Epithelial cell of esophagus (primary cell): Measurements from ENCODE around the gene TSPAN31.
"Not testable (repeated sequence)": the region's sequence is repeated elsewhere in the genome, so short reads cannot be mapped to it uniquely, and the experiment has no call there.

ENCODE experiments used
- DNase-seq: peaks from one replicate; pipeline ENCODE4 v3.0.0; 2010; ENCODE audit warnings: low read depth
- H3K4me3 ChIP-seq: 2 replicates; pipeline ENCODE4 v1.5.1; 2011; ENCODE audit warnings: mild to moderate bottlenecking, low read length, control low read depth
- TF ChIP-seq, protein P1 (sequence below): IDR thresholded peaks from 2 replicates; pipeline ENCODE4 v1.5.1; 2011; ENCODE audit warnings: low read depth, mild to moderate bottlenecking, low read length, control low read depth, inconsistent platforms; ENCODE audit not compliant: insufficient read depth; ENCODE audit errors: missing control alignments

The TSPAN31 gene

DNA sequence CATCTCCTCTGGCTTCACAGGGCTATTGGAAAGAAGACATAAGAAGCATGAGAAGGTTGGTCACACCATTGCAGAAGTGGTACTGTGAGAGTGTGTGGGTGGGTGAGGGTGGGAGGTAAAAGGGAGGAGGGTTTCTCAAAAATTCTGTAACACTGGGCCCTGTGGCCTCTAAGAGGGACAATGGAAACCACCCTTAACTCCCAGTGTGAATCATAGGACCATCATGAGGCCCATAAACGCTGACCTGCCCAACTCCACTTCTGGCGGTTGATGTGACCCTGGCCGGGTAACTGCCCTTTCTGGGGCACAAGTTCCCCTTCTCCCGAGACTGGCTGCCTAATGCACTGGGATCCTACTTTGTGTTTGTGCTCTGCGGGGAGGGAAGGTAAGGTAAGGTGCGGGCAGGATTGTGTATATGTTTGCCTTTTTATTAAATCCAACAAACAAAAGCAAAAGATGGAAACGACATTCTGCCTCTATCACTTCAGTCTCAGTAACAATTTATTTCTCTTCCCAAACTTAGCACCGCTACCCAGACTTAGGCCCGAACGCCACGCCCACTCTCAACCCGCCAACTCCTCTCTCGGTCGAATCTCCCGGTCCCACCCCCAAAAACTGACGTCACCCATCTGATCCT lies 26.5 kb downstream of the TSPAN31 start:
- TF ChIP-seq, protein P1, sequence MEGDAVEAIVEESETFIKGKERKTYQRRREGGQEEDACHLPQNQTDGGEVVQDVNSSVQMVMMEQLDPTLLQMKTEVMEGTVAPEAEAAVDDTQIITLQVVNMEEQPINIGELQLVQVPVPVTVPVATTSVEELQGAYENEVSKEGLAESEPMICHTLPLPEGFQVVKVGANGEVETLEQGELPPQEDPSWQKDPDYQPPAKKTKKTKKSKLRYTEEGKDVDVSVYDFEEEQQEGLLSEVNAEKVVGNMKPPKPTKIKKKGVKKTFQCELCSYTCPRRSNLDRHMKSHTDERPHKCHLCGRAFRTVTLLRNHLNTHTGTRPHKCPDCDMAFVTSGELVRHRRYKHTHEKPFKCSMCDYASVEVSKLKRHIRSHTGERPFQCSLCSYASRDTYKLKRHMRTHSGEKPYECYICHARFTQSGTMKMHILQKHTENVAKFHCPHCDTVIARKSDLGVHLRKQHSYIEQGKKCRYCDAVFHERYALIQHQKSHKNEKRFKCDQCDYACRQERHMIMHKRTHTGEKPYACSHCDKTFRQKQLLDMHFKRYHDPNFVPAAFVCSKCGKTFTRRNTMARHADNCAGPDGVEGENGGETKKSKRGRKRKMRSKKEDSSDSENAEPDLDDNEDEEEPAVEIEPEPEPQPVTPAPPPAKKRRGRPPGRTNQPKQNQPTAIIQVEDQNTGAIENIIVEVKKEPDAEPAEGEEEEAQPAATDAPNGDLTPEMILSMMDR, result no peak
- peak; percentile 95 for DNase-seq
- peak overlapping the region; percentile 83 for H3K4me3 ChIP-seq

DNA sequence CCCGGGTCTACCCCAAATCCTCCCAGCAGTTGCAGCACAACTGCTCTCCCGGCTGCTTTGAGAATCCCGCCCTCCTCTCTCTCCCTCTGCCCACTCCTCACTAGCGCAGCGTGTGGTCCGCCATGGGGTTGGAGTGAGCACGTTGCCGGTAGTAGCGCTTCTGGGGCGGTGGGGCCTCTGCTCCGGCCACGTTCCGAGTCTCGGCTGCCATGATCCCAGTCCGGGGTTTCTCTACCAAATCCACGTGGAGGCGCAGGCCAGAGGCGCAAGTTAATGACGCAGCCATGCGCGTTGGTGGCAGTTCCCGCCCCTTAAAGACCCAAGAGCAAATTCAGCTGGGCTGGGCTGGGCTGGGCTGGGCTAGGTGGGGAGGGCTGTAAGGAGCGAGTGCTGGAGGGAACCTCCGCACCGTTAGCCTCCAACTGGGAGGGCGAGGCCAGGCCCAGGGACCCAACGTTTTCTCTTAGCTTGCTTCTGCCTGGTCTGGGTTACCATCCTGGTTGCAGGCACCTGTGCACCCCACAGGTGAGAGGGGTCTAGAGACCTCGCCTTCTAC lies 27.1 kb downstream of the TSPAN31 start, which contains the start of gene METTL1:
TSS of gene METTL1 (minus strand) at position 233 of the 556 bp plus-strand sequence. CDS start at position 211, 22 bp downstream.
- H3K4me3 ChIP-seq, result peak within 1 kb of the TSS; percentile 83
- TF ChIP-seq, protein P1, result peak; percentile 2
- DNase-seq, result peak; percentile 98

DNA sequence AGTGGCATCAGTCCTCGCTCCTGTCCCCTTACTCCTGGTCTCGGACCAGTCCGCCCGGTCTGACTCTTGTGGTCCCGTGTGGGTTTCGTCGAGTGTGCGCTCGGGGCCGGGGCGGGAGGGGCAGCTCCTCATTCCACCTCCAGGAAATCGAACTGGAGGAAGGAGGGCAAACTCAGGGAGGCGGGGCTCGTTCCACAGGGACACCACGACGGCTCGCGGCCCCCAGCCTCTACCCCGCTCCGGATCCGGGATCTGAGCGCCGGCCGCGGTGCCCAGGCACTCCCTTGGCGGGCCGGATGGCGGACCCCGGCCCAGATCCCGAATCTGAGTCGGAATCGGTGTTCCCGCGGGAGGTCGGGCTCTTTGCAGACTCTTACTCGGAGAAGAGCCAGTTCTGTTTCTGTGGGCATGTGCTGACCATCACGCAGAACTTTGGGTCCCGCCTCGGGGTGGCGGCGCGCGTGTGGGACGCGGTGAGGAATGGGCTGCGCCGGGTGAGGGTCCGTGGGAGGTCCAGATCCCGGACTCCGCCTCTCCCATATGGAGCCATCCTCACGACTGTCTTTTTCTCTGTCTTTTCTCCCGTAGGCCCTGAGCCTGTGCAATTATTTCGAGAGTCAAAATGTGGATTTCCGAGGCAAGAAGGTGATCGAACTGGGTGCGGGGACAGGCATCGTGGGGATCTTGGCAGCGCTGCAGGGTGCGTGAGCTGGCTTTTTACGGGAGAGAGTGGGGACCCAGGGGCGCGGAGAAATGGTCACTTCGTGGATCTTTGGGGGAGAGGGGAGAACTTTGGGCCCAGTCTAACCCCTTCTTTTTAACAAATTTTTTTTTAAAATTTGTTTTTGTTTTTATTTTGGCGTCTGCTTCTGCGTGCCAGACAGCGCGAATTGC lies 27.8 kb downstream of the TSPAN31 start, which contains the start of gene EEF1AKMT3:
TSS of gene EEF1AKMT3 (plus strand) at position 186 of the 894 bp plus-strand sequence. CDS start at position 297, 111 bp downstream.
- TF ChIP-seq, protein P1, result no peak
- peak; percentile 64 for DNase-seq
- H3K4me3 ChIP-seq, result peak within 1 kb of the TSS; percentile 83

DNA sequence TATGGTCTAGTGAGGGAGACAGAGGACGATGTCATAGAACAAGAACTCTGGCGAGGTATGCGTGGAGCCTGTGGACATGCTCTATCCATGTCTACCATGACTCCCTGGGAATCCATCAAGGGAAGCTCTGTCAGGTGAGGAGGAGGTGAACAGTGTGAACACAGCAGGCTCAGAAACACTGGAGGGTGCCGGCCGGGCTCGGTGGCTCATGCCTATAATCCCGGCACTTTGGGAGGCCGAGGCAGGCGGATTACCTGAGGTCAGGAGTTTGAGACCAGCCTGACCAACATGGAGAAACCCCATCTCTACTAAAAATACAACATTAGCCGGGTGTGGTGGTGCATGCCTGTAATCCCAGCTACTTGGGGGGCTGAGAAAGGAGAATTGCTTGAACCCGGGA lies 29.8 kb downstream of the TSPAN31 start:
- not testable (repeated sequence) for DNase-seq, H3K4me3 ChIP-seq

DNA sequence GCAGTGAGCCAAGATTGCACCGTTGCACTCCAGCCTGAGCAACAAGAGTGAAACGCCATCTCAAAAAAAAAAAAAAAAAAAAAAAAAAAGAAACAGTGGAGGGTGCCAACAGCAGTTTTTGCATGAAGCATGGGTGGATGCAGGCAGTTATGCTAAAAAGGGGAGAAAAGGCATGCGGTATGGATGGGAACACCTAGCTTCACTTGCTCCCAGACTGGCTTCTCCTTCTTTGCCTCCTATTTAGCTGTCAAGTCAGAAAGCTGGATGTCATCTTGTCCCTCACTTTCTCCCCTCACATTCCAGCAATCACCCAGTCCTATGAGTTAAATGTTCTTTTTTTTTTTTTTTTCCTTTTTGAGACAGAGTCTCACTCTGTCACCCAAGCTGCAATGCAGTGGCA lies 30.2 kb downstream of the TSPAN31 start:
- TF ChIP-seq, protein P1, result no peak
- DNase-seq, result no peak
- no peak overlapping the region for H3K4me3 ChIP-seq

DNA sequence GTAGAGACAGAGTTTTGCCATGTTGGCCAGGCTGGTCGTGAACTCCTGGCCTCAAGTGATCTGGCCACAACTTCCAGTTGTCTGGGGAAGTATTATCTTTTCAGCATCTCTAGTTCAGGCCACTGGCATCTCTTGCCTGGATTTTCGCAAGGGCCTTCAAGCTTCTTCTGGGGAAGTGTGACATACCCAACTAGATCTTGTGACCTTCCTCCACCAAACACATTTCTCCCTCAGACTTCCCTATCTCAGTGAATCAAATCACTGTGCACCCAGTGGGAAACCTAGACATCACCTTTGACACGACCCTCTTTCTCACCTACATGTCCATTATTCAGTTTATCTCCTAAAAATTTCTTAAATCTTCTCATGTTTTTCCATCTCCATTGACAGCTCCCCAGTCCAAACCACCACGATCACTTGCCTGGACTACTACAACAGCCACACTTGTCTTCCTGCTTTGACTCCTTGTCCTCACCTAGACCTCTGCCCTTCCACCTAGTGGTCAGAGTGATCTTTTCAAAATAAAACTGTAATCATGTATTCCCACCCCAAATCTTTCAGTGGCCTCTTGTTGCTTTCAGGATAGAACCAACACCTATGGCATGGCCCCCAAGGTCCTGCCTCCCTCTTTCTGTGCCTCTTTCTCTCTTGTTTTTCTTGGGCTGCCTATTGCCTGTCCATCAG lies 30.9 kb downstream of the TSPAN31 start:
- TF ChIP-seq, protein P1, result no peak
- H3K4me3 ChIP-seq, result no peak overlapping the region
- DNase-seq, result no peak

DNA sequence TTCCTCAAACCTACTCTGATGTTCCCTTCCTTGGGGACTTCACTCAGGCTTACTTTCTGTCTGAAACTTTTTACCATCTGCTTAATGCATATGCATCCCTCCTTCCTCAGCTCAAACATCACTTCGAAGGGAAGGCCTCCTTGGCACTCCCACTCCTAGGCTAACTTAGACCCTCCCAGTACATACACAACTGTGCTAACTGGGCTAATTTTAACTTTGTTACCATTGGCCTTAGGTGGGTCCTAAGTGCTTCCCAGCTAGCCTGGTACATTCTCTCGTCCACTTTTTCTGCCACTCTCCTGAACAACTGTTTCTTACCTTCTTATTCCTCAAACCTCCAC lies 31.4 kb downstream of the TSPAN31 start:
- TF ChIP-seq, protein P1, result no peak
- H3K4me3 ChIP-seq, result no peak overlapping the region
- no peak for DNase-seq
